ENCODE results near the gene PXDN.
"Not testable (repeated sequence)": the region's sequence is repeated elsewhere in the genome, so short reads cannot be mapped to it uniquely, and the experiment has no call there.

PXDN gene

DNA sequence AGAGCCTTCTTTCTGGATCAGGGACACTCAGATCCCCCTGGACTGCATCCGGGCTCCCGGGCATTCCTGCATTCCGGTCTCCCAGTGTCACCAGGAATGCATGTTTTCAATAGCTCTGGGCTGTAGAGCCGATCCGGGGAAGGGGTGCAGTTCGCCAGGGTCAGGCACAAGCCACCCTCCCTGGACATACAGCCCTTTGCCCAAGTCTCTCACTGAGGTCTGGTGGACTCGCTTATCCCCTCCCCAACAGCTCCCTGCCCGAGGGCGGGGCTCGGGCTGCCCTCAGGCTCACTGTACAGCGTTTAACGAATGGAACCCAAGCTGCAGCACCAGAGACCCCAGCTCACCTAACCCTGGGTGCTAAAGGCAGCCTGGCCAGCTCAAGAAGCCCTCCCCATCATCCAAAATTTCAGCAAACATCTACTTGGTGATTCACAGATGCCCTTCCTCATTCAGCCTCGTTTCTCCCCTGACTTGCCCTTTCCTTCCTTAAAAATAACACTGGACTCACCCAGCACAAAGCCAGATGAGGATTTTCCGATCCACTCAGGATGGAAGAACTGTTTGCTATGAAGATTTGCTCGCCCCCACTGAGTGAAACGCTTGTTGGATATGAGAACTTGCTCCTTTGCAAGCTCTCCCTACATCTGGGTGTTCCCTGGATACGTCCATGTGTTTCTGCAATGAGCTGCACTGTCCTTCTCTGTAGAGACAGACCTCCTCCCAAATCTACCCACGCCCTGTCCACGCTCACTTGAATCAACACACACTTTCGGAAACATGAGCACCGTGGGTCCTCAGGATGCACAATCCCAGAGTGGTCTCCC, 58.1 kb downstream of the PXDN start:
- peaks cover 69% of the 10 kb centered on the region for H3K36me3 ChIP-seq (ENCODE audit: insufficient read depth, low read length)
- H3K9me3 ChIP-seq (ENCODE audit: low read depth, low read length), result no peaks in the 10 kb centered on the region
- TF ChIP-seq POLR2AphosphoS5 (IDR thresholded peaks at IDR 0.05; ENCODE audit: borderline replicate concordance, low read depth, low read length) (no peak), EZH2 (IDR thresholded peaks at IDR 0.05) (no peak), FOXP2 (optimal IDR thresholded peaks at IDR 0.05; ENCODE audit: control extremely low read depth, extremely low read length, insufficient read depth) (no peak)
- no peak overlapping the region for H3K27ac ChIP-seq
- DNase-seq (ENCODE audit: low read depth, low spot score), result no peak
- H3K4me3 ChIP-seq, result no peak overlapping the region
- H3K9ac ChIP-seq (ENCODE audit: insufficient read length), result no peak overlapping the region

DNA sequence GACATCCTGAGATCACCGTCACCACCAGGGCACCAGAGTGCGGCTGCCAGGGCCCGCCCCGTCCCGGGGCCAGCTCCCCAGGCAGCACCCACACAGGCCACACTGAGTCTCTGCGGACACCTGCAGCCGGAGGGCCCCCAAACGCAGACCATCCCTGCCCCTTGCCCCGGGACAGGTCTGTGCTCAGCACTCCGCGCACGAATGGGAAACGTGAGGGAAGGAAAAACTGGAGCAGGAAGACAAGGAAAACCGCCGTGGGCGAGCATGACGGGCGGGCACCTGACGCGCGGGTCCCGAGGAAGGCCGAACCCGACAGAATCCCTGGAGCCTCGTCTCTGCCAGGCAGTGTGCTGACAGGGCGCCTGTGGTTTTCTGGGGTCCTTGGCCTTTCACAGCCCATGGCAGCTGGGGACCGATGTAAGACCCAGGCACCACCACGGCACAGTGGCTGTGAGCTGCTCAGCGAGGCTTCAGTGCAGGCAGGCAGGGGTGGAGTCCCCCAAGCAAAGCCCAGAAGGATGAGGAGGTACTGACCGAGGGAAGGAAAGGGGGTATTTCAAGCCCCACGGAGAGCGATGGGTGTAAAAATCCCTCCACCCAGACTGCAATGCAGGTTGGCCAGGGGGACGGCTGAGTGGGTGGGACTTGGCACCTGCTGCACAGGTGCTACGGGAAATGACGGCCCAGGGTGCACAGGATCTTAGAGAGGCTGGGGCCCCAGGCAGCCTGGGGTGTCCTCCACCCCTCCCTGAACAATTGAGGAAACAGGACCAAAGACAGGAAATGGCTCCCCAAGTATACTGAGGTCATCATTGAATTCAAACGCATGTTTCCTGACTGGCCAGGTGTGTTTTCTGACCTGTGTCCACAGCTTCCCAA, 59.0 kb downstream of the PXDN start:
- DNase-seq (ENCODE audit: low read depth, low spot score), result no peak
- TF ChIP-seq EZH2 (IDR thresholded peaks at IDR 0.05), result no peak
- no peak for TF ChIP-seq POLR2AphosphoS5 (IDR thresholded peaks at IDR 0.05; ENCODE audit: borderline replicate concordance, low read depth, low read length)
- no peak for TF ChIP-seq FOXP2 (optimal IDR thresholded peaks at IDR 0.05; ENCODE audit: control extremely low read depth, extremely low read length, insufficient read depth)
- Histone ChIP-seq H3K4me3 (no peak overlapping the region), H3K9ac (ENCODE audit: insufficient read length) (no peak overlapping the region), H3K27ac (no peak overlapping the region), H3K36me3 (ENCODE audit: insufficient read depth, low read length) (peaks cover 68% of the 10 kb centered on the region), H3K9me3 (ENCODE audit: low read depth, low read length) (no peaks in the 10 kb centered on the region)

DNA sequence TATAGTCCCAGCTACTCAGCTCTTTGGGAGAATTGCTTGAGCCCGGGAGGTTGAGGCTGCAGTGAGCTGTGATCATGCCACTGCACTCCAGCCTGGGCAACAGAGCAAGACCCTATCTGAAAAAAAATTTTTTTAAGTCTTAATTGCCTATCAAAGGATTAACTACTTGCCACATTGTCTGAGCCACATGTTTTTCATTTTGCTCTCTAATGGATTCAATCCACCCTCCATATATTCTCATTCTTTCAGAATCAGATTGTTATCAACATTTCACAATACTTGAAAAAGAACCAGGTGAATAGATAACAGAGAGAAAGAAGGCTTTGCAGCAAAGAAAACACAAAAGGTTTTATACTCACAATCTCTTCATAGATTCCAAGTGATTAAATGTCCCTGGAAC, 61.0 kb downstream of the PXDN start:
- DNase-seq (ENCODE audit: low read depth, low spot score), result no peak
- no peak for TF ChIP-seq POLR2AphosphoS5 (IDR thresholded peaks at IDR 0.05; ENCODE audit: borderline replicate concordance, low read depth, low read length)
- no peak for TF ChIP-seq EZH2 (IDR thresholded peaks at IDR 0.05)
- TF ChIP-seq FOXP2 (optimal IDR thresholded peaks at IDR 0.05; ENCODE audit: control extremely low read depth, extremely low read length, insufficient read depth), result no peak
- Histone ChIP-seq H3K4me3 (no peak overlapping the region), H3K27ac (peak overlapping the region; percentile 51; the same call in 1 of the 2 replicates), H3K36me3 (ENCODE audit: insufficient read depth, low read length) (peaks cover 70% of the 10 kb centered on the region), H3K9ac (ENCODE audit: insufficient read length) (no peak overlapping the region), H3K9me3 (ENCODE audit: low read depth, low read length) (no peaks in the 10 kb centered on the region)

DNA sequence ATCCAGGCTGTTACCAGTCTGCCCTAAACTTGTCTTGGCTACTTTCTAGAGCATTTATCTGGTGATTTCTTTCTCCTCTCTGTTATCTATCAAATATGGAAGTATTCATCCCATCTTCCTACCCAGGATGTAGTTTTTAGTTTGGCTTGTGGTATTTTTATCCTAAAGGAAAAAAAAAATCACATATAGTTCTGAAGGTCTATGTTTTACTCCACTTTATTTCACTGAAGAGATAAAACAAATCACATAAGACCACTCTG, 62.2 kb downstream of the PXDN start:
- H3K9me3 ChIP-seq (ENCODE audit: low read depth, low read length), result no peaks in the 10 kb centered on the region
- H3K36me3 ChIP-seq (ENCODE audit: insufficient read depth, low read length), result peaks cover 70% of the 10 kb centered on the region
- H3K27ac ChIP-seq, result peak overlapping the region; percentile 40; the same call in 1 of the 2 replicates
- no peak overlapping the region for H3K9ac ChIP-seq (ENCODE audit: insufficient read length)
- H3K4me3 ChIP-seq, result no peak overlapping the region
- no peak for DNase-seq (ENCODE audit: low read depth, low spot score)
- TF ChIP-seq FOXP2 (optimal IDR thresholded peaks at IDR 0.05; ENCODE audit: control extremely low read depth, extremely low read length, insufficient read depth) (no peak), EZH2 (IDR thresholded peaks at IDR 0.05) (no peak)

DNA sequence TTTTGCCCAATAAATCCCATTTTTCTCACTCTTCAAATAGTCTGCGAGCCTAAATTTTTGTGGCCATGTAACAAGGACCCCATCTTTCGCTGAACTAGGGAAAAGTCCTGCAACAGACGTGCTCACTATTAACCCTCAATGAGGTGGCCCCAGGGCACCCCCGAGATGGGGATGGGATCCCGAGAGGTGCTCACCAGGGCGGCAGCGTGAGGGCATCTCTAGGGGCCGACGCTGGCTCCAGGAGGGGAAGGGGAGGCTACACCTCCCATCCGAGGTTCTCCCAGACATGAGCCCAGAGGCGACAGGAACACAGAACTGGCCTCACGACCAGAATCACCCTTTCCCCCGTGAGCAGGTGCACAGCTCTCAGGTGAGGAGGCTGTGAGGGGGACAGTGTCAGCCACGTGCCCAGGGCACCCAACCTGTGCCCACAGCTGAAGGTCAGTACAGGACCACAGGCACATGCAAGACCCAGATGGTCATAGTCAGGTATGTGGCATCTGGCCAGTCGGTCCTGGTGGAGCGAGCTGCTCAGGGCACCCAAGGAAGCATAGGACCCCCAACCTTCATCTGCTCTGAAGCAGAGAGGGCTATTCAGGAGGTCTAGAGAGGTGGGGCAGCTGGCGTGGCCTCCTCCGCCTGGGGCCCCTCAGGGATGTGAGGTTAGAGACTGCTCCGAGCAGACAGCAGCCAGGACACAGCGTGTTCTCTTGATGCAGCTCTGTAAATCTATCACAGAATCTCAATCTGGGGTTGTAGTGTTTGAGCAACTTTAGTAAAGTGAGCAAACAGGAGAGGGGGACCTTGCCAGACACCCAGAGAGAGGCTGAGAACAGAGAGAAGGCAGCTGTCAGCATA, 62.8 kb downstream of the PXDN start:
- no peak overlapping the region for H3K27ac ChIP-seq

DNA sequence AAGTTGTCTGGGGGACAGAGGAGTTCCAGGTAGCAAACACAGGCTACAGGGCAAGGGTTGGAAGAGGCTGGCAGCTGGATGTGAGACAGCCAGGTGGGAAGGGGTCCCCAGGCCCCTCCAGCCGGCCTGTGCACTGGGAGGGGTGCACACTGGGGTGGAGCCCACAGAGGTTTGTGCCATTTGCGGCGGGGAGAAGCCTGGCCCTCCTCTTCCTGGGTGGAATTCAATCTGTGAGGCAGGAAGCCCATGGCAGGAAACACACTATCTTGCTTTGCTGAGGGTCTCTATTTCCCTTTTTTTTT, 63.3 kb downstream of the PXDN start:
- DNase-seq (ENCODE audit: low read depth, low spot score), result no peak
- Histone ChIP-seq H3K4me3 (no peak overlapping the region), H3K27ac (no peak overlapping the region), H3K9me3 (ENCODE audit: low read depth, low read length) (no peaks in the 10 kb centered on the region), H3K9ac (ENCODE audit: insufficient read length) (no peak overlapping the region), H3K36me3 (ENCODE audit: insufficient read depth, low read length) (peaks cover 75% of the 10 kb centered on the region)
- TF ChIP-seq EZH2 (IDR thresholded peaks at IDR 0.05) (no peak), FOXP2 (optimal IDR thresholded peaks at IDR 0.05; ENCODE audit: control extremely low read depth, extremely low read length, insufficient read depth) (no peak), POLR2AphosphoS5 (IDR thresholded peaks at IDR 0.05; ENCODE audit: borderline replicate concordance, low read depth, low read length) (no peak)

More for the DNA sequence above, 62.8 kb downstream of the PXDN start:
- no peak for TF ChIP-seq POLR2AphosphoS5 (IDR thresholded peaks at IDR 0.05; ENCODE audit: borderline replicate concordance, low read depth, low read length)
- TF ChIP-seq FOXP2 (optimal IDR thresholded peaks at IDR 0.05; ENCODE audit: control extremely low read depth, extremely low read length, insufficient read depth), result no peak
- TF ChIP-seq EZH2 (IDR thresholded peaks at IDR 0.05), result no peak
- Histone ChIP-seq H3K9me3 (ENCODE audit: low read depth, low read length) (no peaks in the 10 kb centered on the region), H3K9ac (ENCODE audit: insufficient read length) (no peak overlapping the region), H3K36me3 (ENCODE audit: insufficient read depth, low read length) (peaks cover 72% of the 10 kb centered on the region), H3K4me3 (no peak overlapping the region)
- no peak for DNase-seq (ENCODE audit: low read depth, low spot score)

DNA sequence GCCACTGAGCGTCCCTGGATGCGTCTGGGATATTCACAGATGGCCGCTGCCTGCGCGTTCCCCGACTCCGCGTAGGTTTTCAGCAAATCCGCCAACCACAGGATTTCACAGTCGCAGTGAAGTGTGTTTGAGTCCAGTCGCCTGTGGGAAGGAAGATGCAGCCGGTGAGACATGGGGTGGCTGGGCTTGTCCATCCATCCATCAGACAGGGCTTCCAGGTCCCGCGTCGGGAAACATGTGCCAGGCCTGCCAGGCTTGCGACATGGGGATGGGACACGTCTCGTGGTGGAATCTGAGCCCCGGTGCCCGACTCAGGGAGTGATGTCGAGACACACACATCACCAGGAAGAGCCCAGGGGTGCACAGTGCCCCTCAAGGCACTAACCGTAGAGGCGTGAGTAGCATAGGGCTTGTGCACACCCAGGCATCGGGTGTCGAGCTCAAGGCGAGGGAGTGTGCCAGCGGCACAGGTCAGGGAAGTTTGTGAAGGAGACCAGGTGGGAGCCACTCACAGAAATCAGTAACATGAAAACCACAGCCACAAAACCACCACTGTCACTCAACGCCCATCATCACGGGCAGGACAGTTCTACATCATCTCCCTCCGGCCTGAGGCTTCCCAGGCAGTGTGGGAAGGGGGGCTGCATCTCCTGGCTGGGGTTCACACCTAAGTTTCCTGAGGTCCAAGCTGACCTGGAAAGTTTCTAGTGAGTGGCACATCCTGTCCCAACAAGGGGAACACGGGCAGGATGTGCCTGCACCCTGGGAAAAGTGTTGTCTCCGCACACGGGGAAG, 63.9 kb downstream of the PXDN start:
- TF ChIP-seq FOXP2 (optimal IDR thresholded peaks at IDR 0.05; ENCODE audit: control extremely low read depth, extremely low read length, insufficient read depth), result no peak
- TF ChIP-seq POLR2AphosphoS5 (IDR thresholded peaks at IDR 0.05; ENCODE audit: borderline replicate concordance, low read depth, low read length), result no peak
- TF ChIP-seq EZH2 (IDR thresholded peaks at IDR 0.05), result no peak
- no peaks in the 10 kb centered on the region for H3K9me3 ChIP-seq (ENCODE audit: low read depth, low read length)
- no peak overlapping the region for H3K4me3 ChIP-seq
- peaks cover 76% of the 10 kb centered on the region for H3K36me3 ChIP-seq (ENCODE audit: insufficient read depth, low read length)
- DNase-seq (ENCODE audit: low read depth, low spot score), result no peak
- no peak overlapping the region for H3K9ac ChIP-seq (ENCODE audit: insufficient read length)
- no peak overlapping the region for H3K27ac ChIP-seq

DNA sequence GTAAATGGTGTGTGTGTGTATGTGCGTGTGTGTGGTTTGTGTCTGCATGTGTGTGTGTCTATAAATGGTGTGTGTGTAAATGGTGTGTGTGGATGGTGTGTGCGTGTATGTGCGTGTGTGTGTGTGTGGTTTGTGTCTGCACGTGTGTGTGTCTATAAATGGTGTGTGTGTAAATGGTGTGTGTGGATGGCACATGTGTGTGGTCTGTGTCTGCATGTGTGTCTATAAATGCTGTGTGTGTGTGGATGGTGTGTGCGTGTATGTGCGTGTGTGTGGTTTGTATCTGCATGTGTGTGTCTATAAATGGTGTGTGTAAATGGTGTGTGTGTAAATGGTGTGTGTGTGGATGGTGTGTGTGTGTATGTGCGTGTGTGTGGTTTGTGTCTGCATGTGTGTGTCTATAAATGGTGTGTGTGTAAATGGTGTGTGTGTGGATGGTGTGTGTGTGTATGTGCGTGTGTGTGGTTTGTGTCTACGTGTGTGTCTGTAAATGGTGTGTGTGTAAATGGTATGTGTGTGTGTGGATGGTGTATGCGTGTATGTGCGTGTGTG, 64.8 kb downstream of the PXDN start:
- not testable (repeated sequence) for H3K27ac ChIP-seq; H3K9me3 ChIP-seq (ENCODE audit: low read depth, low read length); DNase-seq (ENCODE audit: low read depth, low spot score); H3K9ac ChIP-seq (ENCODE audit: insufficient read length); H3K4me3 ChIP-seq
- peaks cover 85% of the 10 kb centered on the region for H3K36me3 ChIP-seq (ENCODE audit: insufficient read depth, low read length)

DNA sequence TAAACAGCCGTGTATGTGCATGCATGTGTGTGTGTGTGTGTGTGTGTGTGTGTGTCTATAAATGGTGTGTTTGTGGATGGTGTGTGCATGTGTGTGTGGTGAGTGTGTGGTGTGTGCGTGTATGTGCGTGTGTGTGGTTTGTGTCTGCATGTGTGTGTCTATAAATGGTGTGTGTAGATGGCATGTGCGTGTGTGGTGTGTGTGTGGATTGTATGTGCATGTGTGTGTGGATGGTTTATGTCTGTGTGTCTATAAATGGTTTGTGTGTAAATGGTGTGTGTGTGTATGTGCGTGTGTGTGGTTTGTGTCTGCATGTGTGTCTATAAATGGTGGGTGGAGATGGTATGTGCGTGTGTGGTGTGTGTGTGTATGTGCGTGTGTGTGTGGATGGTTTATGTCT, 65.2 kb downstream of the PXDN start:
- not testable (repeated sequence) for H3K27ac ChIP-seq; H3K9me3 ChIP-seq (ENCODE audit: low read depth, low read length); H3K4me3 ChIP-seq; DNase-seq (ENCODE audit: low read depth, low spot score); H3K9ac ChIP-seq (ENCODE audit: insufficient read length)
- H3K36me3 ChIP-seq (ENCODE audit: insufficient read depth, low read length), result peaks cover 90% of the 10 kb centered on the region
